Measurements from ENCODE around the gene PDS5A.

The PDS5A gene

GRCh38 chr4:39941682-39942217, 36.0 kb downstream of the PDS5A start:
- Mint-ChIP-seq H3K27ac (no peak overlapping the region), H3K9me3 (no peaks in the 10 kb centered on the region), H3K36me3 (peaks cover 19% of the 10 kb centered on the region), H3K4me3 (no peak overlapping the region), H3K4me1 (peaks cover 29% of the 10 kb centered on the region), H3K27me3 (no peaks in the 10 kb centered on the region)
- DNase-seq, result no peak
- CTCF ChIA-PET, result no interaction called here

- Mint-ChIP-seq H3K27ac (no peak overlapping the region), H3K36me3 (peaks cover 28% of the 10 kb centered on the region)
These were observed 39.9 kb downstream of the PDS5A start for GRCh38 chr4:39937683-39938268.

DNA sequence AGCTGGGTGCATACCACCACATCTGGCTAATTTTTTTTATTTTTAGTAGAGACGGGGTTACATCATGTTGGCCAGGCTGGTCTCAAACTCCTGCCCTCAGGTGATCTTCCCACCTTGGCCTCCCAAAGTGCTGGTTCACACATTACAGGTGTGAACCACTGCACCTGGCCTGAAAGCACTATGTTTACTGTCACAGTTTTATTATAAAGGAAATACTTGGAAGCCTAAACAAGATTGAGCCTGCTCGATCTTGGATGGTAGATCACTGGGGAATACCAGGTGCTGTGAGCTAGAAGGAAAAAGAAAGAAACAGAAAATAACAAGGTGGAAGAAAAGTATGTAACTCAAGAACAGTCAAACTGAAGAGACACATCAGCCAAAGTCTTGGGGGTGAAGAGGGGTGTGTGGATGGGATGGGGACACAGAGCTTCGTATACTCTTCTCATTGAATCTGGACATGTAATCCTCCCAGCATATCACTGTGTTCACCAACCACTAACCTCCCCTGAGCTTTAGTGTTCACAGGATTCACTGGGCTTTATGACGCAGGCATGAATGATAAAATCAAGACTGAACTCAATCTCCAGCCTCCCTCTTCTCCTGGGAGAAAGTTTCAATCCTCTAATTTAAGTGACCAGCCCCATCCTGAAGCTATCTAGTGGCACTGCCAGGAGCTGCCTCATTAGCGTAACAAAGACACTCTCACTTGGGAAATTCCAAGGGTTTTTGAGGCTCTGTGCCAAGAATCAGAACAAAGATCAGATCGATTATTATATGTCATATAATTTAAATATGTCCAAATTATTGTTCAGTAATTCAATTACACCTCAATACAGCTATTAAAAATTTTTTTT, 40.9 kb downstream of the PDS5A start:
- H3K4me3 Mint-ChIP-seq, result no peak overlapping the region
- H3K9me3 Mint-ChIP-seq, result no peaks in the 10 kb centered on the region
- H3K36me3 Mint-ChIP-seq, result peaks cover 33% of the 10 kb centered on the region
- no peak overlapping the region for H3K27ac Mint-ChIP-seq
- DNase-seq, result no peak
- H3K4me1 Mint-ChIP-seq, result peaks cover 47% of the 10 kb centered on the region
- no peaks in the 10 kb centered on the region for H3K27me3 Mint-ChIP-seq
- CTCF ChIA-PET, result no interaction called here

More at GRCh38 chr4:39937683-39938268, 39.9 kb downstream of the PDS5A start:
- Mint-ChIP-seq H3K4me3 (no peak overlapping the region), H3K27me3 (no peaks in the 10 kb centered on the region), H3K9me3 (no peaks in the 10 kb centered on the region), H3K4me1 (peaks cover 46% of the 10 kb centered on the region)
- CTCF ChIA-PET, result interaction anchor here (0.6 kb wide), 1 partner anchor 32 kb away, joined by 3 read pairs; no protein-coding TSS in a partner anchor
- no peak for DNase-seq

DNA sequence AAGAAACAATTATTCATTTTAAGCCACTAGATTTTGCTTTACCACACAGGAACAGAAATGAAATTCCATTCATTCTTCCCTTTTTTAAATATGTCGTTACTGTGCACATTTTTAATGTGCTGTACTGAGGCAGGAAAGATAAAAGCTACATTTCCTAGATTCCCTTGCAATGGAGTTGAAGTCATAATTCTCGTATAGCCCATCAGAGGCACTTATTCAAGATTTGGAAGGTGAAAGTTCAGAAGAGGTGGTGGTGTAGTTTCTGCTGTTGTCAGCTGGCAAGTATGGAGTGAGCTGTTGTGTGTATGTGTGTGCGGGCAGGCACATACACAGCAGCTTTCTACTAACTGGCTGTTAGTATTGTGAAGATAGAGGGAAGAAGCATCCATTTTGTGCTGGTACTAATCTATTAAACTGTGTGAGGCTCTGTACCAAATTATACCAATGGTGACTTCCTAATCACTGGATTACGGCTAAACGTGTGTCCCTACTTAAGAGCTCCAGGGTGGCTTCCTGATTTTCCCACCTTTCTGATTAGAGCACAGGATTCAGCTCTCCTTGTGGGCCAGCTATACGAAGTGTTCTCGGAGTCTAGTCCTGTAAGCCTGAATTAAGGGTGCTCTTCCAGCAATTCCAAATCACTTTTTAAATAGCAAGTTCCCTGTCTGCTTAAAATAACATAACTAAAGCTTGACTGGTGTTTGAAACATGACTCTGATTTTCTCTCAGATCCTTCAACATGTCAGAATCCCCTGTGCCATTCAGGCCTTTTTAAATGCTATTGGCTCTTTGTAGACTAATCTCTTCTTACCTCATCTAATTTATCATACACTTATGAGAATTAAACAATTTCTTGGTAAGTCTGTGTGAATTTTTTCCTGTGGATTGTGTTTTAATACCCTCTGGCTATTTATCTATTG, 43.8 kb downstream of the PDS5A start:
- Mint-ChIP-seq H3K27ac (peak overlapping the region; percentile 68), H3K4me3 (no peak overlapping the region), H3K27me3 (no peaks in the 10 kb centered on the region), H3K36me3 (peaks cover 31% of the 10 kb centered on the region), H3K4me1 (peaks cover 47% of the 10 kb centered on the region), H3K9me3 (no peaks in the 10 kb centered on the region)
- CTCF ChIA-PET, result interaction anchor here (0.7 kb wide), 1 partner anchor 8 kb away, joined by 3 read pairs; no protein-coding TSS in a partner anchor
- no peak for DNase-seq

DNA sequence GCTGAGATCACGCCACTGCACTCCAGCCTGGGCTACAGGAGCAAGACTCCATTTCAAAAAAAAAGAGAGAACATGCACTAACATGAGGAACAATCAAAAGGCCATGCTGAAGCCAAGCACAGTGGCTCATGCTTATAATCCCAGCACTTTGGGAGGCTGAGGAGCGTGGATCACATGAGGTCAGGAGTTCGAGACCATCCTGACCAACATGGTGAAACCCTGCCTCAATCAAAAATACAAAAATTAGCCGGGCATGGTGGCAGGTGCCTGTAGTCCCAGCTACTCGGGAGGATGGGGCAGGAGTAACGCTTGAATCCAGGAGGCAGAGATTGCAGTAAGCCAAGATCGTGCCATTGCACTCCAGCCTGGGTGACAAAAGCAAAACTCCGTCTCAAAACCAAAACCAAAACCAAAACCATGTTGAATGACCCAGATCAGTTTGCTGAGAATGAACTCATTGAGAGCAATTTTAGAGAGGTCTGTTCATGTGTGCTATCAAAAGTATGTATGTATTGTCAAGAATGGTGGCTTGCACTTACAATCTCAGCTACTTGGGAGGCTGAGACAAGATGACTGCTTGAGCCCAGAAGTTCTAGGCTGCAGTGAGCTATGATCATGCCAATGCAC, 44.8 kb downstream of the PDS5A start:
- Mint-ChIP-seq H3K27ac (peak overlapping the region; percentile 68), H3K36me3 (peaks cover 32% of the 10 kb centered on the region), H3K4me1 (peaks cover 47% of the 10 kb centered on the region), H3K4me3 (peak overlapping the region; percentile 16), H3K27me3 (no peaks in the 10 kb centered on the region), H3K9me3 (no peaks in the 10 kb centered on the region)
- CTCF ChIA-PET, result no interaction called here
- peak; percentile 36 for DNase-seq

GRCh38 chr4:39931441-39931901, 46.2 kb downstream of the PDS5A start:
- peaks cover 31% of the 10 kb centered on the region for H3K36me3 Mint-ChIP-seq
- H3K4me1 Mint-ChIP-seq, result peaks cover 38% of the 10 kb centered on the region
- DNase-seq, result no peak
- peak overlapping the region; percentile 37 for H3K27ac Mint-ChIP-seq
- CTCF ChIA-PET, result interaction anchor here (0.7 kb wide), 1 partner anchor 29 kb away, joined by 3 read pairs; no protein-coding TSS in a partner anchor
- no peak overlapping the region for H3K4me3 Mint-ChIP-seq
- H3K9me3 Mint-ChIP-seq, result no peaks in the 10 kb centered on the region
- H3K27me3 Mint-ChIP-seq, result no peaks in the 10 kb centered on the region

DNA sequence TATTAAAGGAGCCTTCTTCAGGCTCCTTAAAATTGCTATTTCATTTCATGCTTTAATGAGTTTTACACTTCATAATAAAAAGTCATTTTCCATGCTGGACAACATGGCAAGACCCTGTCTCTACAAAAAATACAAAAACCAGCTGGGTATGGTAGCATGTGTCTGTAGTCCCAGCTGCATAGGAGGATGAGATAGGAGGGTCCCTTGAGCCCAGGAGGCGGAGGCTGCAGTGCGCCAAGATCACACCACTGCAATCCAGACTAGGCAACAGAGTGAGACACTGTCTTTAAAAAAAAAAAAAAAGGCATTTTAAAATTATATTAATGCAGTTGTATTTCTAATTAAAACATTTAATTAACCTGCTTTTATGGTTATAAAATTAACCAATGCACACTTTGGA, 49.2 kb downstream of the PDS5A start:
- CTCF ChIA-PET, result no interaction called here
- Mint-ChIP-seq H3K27me3 (no peaks in the 10 kb centered on the region), H3K27ac (no peak overlapping the region), H3K36me3 (peaks cover 38% of the 10 kb centered on the region), H3K9me3 (no peaks in the 10 kb centered on the region), H3K4me1 (peaks cover 26% of the 10 kb centered on the region), H3K4me3 (no peak overlapping the region)
- DNase-seq, result no peak

GRCh38 chr4:39924014-39924413, 53.7 kb downstream of the PDS5A start:
- CTCF ChIA-PET, result interaction anchor here (1.0 kb wide), 1 partner anchor 54 kb away, joined by 3 read pairs; no protein-coding TSS in a partner anchor
- H3K4me3 Mint-ChIP-seq, result no peak overlapping the region
- peaks cover 41% of the 10 kb centered on the region for H3K36me3 Mint-ChIP-seq
- H3K9me3 Mint-ChIP-seq, result no peaks in the 10 kb centered on the region
- H3K27ac Mint-ChIP-seq, result peak overlapping the region; percentile 9
- no peaks in the 10 kb centered on the region for H3K27me3 Mint-ChIP-seq
- DNase-seq, result no peak
- H3K4me1 Mint-ChIP-seq, result peaks cover 7% of the 10 kb centered on the region

DNA sequence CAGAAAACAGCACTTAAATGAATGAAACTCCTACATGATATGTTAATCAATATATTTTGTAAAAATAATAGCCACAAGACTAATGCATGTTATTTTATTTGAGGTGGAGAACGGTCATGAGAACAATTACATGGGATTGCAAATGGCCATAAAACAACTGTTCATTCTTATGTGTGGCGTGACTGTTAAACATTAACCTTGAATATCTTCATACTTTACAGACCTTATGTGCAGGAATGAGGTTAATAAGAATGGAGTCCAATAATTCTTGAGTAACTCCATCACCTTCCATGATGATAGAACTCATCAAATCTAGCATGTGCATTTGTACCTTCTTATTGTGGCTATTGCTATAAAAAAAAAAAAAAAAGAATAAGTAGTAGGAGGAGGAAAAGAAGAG, 55.3 kb downstream of the PDS5A start:
- H3K9me3 Mint-ChIP-seq, result no peaks in the 10 kb centered on the region
- H3K4me3 Mint-ChIP-seq, result no peak overlapping the region
- H3K36me3 Mint-ChIP-seq, result peaks cover 32% of the 10 kb centered on the region
- no peaks in the 10 kb centered on the region for H3K27me3 Mint-ChIP-seq
- peaks cover 4% of the 10 kb centered on the region for H3K4me1 Mint-ChIP-seq
- DNase-seq, result no peak
- peak overlapping the region; percentile 24 for H3K27ac Mint-ChIP-seq
- CTCF ChIA-PET, result no interaction called here

DNA sequence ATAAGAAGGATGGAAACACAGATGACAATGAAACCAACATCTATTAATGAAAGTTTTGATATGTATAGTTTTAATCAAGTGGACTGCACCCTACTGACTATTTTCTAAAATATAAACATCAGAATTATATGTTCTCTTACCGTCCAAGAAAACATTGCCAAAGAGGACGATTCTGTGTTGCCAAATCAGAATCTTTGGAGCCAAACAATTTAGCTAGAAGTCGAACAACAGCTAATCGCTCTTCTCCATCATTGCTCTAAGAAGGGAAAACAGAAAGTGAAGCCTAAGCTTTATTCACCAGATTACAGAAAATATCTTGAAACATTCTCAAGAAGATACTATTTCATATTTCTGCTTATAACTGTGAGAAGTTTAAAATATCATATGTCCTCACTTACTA, 64.2 kb downstream of the PDS5A start:
- CTCF ChIA-PET, result interaction anchor here (0.8 kb wide), 1 partner anchor 13 kb away, joined by 3 read pairs; no protein-coding TSS in a partner anchor
- no peaks in the 10 kb centered on the region for H3K9me3 Mint-ChIP-seq
- no peak overlapping the region for H3K4me3 Mint-ChIP-seq
- no peaks in the 10 kb centered on the region for H3K4me1 Mint-ChIP-seq
- peaks cover 28% of the 10 kb centered on the region for H3K36me3 Mint-ChIP-seq
- DNase-seq, result no peak
- no peaks in the 10 kb centered on the region for H3K27me3 Mint-ChIP-seq
- no peak overlapping the region for H3K27ac Mint-ChIP-seq

- H3K4me1 Mint-ChIP-seq, result no peaks in the 10 kb centered on the region
- H3K27me3 Mint-ChIP-seq, result no peaks in the 10 kb centered on the region
- peaks cover 36% of the 10 kb centered on the region for H3K36me3 Mint-ChIP-seq
- H3K27ac Mint-ChIP-seq, result no peak overlapping the region
- no peaks in the 10 kb centered on the region for H3K9me3 Mint-ChIP-seq
- CTCF ChIA-PET, result no interaction called here
- H3K4me3 Mint-ChIP-seq, result no peak overlapping the region
- no peak for DNase-seq
These were observed 67.6 kb downstream of the PDS5A start for GRCh38 chr4:39910064-39910463.

DNA sequence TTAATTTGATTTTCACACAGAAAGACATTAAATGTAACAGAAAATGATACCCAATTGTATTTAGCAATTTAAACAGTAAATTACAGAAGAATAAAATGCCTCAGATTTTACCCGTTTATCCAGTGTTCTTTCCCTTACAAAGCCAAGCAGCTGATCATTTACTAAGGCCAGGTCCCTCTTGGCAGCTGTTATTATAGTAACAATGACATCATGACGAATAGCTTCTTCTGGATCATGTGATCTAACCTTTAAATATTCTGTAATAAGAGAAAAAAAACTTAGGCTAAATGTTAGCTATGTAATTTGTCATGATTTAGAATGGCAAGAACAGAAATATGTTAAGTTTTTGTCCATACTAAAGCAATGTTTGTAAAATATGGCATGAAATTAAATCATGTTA, 69.4 kb downstream of the PDS5A start:
- DNase-seq, result no peak
- no peaks in the 10 kb centered on the region for H3K9me3 Mint-ChIP-seq
- H3K27ac Mint-ChIP-seq, result no peak overlapping the region
- no peaks in the 10 kb centered on the region for H3K27me3 Mint-ChIP-seq
- H3K4me1 Mint-ChIP-seq, result no peaks in the 10 kb centered on the region
- CTCF ChIA-PET, result interaction anchor here (0.8 kb wide), 1 partner anchor 12 kb away, joined by 4 read pairs; no protein-coding TSS in a partner anchor
- peaks cover 37% of the 10 kb centered on the region for H3K36me3 Mint-ChIP-seq
- H3K4me3 Mint-ChIP-seq, result no peak overlapping the region

DNA sequence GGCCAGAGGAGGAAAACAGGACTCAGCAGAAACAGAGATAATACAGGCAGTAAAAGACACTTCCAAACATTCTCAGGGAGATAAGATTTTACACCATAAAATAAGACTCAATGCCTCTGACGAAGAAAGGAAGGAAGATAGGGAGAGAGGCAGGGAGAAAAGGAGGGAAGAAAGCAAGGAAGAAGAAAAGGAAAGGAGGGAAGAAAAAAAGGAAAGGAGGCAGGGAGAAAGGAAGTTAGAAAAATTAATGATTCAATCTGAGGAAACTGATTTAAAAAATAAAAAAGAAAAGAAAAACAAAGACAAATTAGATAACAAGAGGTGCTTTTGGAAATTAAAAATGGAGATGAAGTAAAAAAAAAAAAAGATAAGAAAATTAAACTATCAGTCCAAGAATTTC, 72.1 kb downstream of the PDS5A start:
- Mint-ChIP-seq H3K9me3 (no peaks in the 10 kb centered on the region), H3K27ac (peak overlapping the region; percentile 56), H3K27me3 (no peaks in the 10 kb centered on the region), H3K36me3 (peaks cover 41% of the 10 kb centered on the region), H3K4me1 (no peaks in the 10 kb centered on the region), H3K4me3 (no peak overlapping the region)
- CTCF ChIA-PET, result no interaction called here
- no peak for DNase-seq

Measured in activated naive CD4-positive, alpha-beta T cell treated with anti-CD3 and anti-CD28 coated beads, Interleukin-2, amount 10 ng/mL, durations not matched to agents 7 days and 5 days (primary cell).